GM23338 (cell line): ENCODE results near the gene COPA.

Experiments used
- CREB1 ChIP-seq: fragments of 250-450 bp; sonication (Bioruptor Pico); IDR thresholded peaks from 2 replicates; pipeline ENCODE4 v1.5.0; 2020; ENCODE audit warnings: low read depth, mild to moderate bottlenecking, moderate library complexity
- EZH2 ChIP-seq: fragments of 200-600 bp; sonication (generic); IDR thresholded peaks from one replicate; pipeline ENCODE4 v1.8.0; 2017; ENCODE audit warnings: antibody characterized with exemption, mild to moderate bottlenecking, low read depth; ENCODE audit not compliant: unreplicated experiment
- EZH2phosphoT487 ChIP-seq: fragments of 200-600 bp; sonication (generic); IDR thresholded peaks from one replicate; pipeline ENCODE4 v1.8.1; 2018; ENCODE audit warnings: antibody characterized with exemption; ENCODE audit not compliant: unreplicated experiment
- JUNB ChIP-seq: IDR thresholded peaks from one replicate; pipeline ENCODE4 v1.6.1; 2016; ENCODE audit warnings: antibody characterized with exemption; ENCODE audit not compliant: unreplicated experiment
- POLR2AphosphoS5 ChIP-seq: IDR thresholded peaks from 2 replicates; pipeline ENCODE4 v1.6.1; 2016; ENCODE audit warnings: antibody characterized with exemption, low read depth
- STAT1 ChIP-seq: IDR thresholded peaks from one replicate; pipeline ENCODE4 v1.6.1; 2016; ENCODE audit warnings: antibody characterized with exemption; ENCODE audit not compliant: unreplicated experiment
- ZNF331 ChIP-seq: fragments of 250-450 bp; sonication (Bioruptor Pico); IDR thresholded peaks from 2 replicates; pipeline ENCODE4 v1.5.0; 2020; ENCODE audit warnings: low read depth, mild to moderate bottlenecking, moderate library complexity
- TF ChIP-seq, protein P1 (sequence below), 2 experiments: fragments of 200-600 bp in 1 of 2; sonication (generic) in 1 of 2; conservative IDR thresholded peaks; 2 replicates each; pipeline versions ENCODE4 v1.5.1 to v1.6.1; 2016 to 2017; ENCODE audit warnings: antibody characterized with exemption in 2 of 2, low read depth in 2 of 2, mild to moderate bottlenecking in 2 of 2, moderate library complexity in 1 of 2
- TF ChIP-seq, protein P2 (sequence below): IDR thresholded peaks from one replicate; pipeline ENCODE4 v1.6.1; 2018; ENCODE audit warnings: antibody characterized with exemption; ENCODE audit not compliant: unreplicated experiment
- TF ChIP-seq, protein P3 (sequence below): IDR thresholded peaks from 2 replicates; pipeline ENCODE4 v1.6.1; 2016; ENCODE audit warnings: antibody characterized with exemption

DNA sequence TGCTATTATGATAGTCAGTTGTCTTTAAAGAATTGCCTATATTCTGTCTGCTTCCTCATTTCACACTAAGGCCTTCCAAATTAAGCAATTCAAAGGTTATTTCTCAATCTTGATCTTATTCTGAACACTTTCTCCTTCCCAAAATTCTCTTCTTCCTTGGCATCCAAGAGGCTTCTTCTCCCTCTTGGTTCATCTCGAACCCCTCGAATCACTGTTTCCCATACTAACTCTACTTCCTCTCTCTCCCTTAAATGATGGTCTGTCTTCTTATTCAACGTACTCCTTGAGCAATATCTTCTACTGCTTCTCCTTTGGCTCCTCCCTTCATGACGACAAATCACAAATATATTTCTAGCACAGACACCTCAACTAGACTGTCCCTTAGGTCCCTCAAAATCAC lies 4.5 kb downstream of the COPA start:
- TF ChIP-seq, protein P1, sequence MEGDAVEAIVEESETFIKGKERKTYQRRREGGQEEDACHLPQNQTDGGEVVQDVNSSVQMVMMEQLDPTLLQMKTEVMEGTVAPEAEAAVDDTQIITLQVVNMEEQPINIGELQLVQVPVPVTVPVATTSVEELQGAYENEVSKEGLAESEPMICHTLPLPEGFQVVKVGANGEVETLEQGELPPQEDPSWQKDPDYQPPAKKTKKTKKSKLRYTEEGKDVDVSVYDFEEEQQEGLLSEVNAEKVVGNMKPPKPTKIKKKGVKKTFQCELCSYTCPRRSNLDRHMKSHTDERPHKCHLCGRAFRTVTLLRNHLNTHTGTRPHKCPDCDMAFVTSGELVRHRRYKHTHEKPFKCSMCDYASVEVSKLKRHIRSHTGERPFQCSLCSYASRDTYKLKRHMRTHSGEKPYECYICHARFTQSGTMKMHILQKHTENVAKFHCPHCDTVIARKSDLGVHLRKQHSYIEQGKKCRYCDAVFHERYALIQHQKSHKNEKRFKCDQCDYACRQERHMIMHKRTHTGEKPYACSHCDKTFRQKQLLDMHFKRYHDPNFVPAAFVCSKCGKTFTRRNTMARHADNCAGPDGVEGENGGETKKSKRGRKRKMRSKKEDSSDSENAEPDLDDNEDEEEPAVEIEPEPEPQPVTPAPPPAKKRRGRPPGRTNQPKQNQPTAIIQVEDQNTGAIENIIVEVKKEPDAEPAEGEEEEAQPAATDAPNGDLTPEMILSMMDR (conservative IDR thresholded peaks at IDR 0.05; ENCODE audit: low read depth in 2 of 2), result no peak
- TF ChIP-seq ZNF331 (CRISPR knock-in tag) (no peak), STAT1 (no peak), EZH2phosphoT487 (no peak), POLR2AphosphoS5 (no peak), CREB1 (no peak), JUNB (no peak), EZH2 (no peak)
- TF ChIP-seq, protein P2, sequence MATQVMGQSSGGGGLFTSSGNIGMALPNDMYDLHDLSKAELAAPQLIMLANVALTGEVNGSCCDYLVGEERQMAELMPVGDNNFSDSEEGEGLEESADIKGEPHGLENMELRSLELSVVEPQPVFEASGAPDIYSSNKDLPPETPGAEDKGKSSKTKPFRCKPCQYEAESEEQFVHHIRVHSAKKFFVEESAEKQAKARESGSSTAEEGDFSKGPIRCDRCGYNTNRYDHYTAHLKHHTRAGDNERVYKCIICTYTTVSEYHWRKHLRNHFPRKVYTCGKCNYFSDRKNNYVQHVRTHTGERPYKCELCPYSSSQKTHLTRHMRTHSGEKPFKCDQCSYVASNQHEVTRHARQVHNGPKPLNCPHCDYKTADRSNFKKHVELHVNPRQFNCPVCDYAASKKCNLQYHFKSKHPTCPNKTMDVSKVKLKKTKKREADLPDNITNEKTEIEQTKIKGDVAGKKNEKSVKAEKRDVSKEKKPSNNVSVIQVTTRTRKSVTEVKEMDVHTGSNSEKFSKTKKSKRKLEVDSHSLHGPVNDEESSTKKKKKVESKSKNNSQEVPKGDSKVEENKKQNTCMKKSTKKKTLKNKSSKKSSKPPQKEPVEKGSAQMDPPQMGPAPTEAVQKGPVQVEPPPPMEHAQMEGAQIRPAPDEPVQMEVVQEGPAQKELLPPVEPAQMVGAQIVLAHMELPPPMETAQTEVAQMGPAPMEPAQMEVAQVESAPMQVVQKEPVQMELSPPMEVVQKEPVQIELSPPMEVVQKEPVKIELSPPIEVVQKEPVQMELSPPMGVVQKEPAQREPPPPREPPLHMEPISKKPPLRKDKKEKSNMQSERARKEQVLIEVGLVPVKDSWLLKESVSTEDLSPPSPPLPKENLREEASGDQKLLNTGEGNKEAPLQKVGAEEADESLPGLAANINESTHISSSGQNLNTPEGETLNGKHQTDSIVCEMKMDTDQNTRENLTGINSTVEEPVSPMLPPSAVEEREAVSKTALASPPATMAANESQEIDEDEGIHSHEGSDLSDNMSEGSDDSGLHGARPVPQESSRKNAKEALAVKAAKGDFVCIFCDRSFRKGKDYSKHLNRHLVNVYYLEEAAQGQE, result no peak
- TF ChIP-seq, protein P3, sequence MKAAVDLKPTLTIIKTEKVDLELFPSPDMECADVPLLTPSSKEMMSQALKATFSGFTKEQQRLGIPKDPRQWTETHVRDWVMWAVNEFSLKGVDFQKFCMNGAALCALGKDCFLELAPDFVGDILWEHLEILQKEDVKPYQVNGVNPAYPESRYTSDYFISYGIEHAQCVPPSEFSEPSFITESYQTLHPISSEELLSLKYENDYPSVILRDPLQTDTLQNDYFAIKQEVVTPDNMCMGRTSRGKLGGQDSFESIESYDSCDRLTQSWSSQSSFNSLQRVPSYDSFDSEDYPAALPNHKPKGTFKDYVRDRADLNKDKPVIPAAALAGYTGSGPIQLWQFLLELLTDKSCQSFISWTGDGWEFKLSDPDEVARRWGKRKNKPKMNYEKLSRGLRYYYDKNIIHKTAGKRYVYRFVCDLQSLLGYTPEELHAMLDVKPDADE, result no peak
